ENCODE data around the gene SATB2.

SATB2 gene

DNA sequence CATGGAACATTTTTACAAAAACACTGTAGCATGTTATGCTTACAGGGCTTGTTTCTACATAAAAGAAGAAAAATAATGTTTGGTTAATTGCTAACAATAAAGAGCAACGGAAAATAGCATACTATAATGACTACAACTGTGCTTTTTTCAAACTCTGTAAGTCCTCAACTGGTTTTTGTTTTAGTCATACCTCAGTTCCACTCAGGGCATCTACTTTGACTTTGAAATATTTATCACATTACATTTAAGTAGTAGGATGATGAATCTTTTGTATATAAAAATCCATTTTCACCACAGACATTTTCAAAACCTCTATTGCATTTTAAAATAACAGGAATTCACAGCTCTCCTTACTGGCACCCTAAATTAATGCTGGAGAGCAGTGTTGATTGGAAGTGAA, 8.3 kb downstream of the SATB2 start:
- no peak for DNase-seq

DNA sequence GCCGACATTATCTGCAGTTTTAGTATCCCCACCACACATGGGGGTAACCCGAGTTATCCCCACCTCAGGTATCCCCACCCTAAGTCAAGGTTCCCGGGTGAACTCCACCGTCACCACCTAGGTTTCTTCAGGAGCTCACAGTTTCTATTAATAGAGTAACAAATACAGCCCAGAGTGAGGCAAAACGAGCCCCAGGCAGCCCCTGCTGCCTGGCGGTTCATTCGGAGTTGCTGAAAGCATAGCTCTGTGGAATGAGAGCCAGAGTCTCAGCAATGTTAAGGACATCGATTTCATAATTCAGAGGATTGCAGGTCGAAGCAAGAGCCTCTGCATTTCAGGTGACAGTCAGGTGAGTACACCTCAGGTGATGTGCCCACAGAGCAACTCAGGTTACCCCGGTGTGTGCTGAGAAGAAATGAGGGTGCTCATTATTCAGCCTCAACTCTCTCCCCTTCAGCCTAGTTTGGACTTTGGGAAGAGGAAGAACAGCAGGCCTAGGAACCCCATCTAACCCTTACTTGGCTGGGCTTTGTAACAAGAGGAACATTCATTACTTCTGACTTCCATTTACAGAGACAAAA, 10.7 kb downstream of the SATB2 start:
- DNase-seq: no peak

DNA sequence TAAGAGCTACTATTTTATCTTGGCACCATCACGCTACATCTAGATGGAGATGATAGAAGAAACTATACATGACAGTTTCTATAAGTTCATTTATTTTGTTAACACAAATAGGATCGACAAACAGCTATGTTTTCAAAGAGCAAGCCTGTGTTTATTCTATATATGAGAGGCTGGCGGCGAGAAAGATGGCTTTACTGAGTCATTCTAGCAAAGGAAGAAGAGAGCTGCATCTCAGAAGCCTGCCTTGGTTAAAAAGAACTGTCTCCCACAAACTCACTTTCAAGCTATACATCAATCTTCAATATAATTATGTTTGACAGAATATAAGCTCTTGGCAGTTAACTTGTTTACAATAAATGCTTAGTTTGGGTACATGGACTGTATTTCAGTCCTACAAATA, 13.0 kb downstream of the SATB2 start:
- DNase-seq: no peak

DNA sequence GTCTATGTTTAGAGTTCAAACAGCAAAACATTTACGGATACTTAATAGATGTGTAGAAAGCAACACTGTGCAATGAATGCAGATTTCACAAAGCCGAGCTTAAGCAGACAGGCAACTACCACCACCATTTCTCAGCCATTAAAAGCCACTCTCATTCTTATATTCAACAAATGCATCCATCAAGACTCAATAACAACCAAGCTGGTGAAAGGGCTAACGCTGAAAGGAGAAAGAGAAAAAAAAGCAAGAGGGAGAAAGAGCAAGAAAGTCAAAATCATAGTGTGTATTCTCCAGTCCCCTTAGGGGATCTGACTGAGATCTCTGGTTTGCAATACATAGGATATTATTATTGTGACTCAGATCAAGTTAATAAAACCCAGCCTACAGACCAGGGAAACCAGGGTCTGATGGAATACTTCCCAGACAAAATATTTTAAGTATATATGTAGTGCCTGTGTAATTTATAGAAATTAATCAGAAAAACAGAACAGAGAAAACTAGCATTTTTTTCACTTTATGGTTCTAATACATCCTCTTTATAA, 14.1 kb downstream of the SATB2 start:
- no peak for DNase-seq

DNA sequence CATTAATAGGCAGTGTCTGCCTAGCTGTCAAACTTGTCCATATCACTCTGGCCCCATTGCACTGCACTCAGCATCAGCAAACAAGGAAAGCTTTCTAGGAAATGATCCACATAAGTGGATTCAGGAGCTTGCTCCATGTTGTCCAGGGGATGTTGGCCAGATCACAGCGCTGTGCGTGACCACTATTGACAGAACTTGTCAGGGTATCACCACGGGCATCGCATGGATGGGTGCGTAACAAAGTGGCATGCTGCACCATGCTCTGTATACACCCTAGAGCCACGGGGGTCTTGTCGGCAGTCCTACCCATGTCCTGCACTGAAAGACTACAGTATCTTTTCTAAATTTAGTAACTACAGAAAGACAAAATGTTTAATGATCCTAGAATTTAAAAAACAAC, 15.6 kb downstream of the SATB2 start:
- DNase-seq: no peak

DNA sequence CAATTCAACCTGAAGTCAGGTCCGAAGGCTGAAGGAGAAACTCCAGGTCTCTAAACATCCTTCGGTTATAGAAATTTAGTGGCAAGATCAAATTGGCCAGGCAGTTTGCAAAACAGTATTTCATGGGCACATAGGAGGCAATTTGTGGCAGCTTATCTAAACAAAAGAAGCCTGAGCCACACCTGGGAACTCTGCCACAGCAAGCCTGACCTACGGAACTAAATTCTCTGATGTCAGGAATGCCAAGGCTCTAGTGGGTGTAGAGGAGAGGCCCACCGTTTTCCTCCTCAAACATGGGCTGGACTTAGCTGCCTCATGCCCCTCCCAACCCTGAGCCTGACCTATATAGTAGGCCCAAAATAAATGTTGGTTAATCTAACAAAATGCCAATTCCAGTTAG, 16.0 kb downstream of the SATB2 start:
- no peak for DNase-seq

DNA sequence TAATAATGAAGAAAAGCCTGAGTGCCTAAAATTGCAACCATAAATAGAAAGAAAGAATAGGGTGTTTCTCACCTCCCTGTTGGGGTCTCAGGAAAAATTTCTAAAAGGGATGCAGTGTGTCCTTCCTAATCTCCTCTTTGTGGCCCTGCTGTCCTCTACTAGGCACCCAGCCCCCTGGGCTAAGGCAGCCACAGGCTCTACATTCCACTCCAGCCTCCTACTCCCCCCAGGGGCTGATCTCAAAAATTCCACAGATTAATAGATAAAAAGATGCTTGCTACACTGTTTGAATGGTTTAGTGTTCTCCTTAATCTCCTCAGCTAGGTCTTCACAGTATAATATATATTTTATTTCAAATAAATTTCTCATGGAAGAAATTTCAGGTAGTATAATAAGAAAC, 17.6 kb downstream of the SATB2 start:
- no peak for DNase-seq

DNA sequence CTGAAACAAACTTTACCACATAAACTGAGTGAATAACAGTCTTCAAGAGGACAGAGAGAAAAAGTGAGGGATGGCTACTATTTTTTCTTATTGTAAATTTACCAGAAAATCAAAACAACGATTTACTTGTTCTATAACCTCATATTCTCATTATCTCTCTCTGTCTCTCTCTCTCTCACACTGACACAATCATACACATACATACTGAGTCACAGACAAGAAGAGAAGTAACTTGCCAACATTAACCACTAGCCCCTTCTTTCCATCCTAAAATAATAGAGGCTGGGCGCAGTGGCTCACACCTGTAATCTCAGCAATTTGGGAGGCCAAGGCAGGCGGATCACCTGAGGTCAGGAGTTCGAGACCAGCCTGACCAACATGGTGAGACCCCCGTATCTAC, 18.2 kb downstream of the SATB2 start:
- DNase-seq: no peak

DNA sequence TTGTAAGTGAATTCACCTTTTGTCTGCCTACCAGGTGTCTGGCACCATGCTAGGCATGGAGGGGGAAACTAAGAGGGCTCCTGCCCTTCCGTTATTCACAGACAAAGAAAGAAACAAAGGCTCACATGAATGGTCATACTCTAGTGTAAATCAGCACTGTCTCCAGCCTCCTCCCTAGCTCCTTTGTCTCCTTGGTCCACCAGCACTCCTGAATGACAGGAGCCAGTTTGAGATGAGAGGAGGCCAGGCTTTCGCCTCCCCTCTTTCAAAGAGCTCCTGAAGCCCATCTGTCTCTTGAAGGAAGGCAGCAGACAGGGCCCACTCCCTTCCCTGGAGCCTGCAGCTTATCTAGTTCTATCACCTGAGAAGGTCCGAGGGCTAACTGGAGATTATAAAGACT, 18.7 kb downstream of the SATB2 start:
- DNase-seq: no peak

DNA sequence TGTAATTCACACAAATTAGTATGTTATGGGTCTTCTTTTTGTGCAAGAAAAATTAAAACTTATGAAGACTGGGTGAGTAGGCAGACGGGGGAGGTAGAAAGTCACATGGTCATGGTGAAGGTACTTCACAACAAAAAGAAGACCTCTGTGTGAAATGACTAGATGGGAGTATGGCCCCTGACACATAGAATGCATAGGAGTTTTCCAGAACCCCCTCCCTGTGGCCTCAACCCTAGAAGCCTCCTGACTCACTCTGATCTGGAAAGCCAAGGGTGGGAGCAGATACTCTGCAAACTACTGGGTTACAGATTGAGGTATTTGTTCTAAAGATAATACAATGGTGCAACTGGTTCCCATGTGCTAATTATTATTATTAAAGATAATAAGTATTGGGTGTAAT, 23.2 kb downstream of the SATB2 start:
- no peak for DNase-seq

DNA sequence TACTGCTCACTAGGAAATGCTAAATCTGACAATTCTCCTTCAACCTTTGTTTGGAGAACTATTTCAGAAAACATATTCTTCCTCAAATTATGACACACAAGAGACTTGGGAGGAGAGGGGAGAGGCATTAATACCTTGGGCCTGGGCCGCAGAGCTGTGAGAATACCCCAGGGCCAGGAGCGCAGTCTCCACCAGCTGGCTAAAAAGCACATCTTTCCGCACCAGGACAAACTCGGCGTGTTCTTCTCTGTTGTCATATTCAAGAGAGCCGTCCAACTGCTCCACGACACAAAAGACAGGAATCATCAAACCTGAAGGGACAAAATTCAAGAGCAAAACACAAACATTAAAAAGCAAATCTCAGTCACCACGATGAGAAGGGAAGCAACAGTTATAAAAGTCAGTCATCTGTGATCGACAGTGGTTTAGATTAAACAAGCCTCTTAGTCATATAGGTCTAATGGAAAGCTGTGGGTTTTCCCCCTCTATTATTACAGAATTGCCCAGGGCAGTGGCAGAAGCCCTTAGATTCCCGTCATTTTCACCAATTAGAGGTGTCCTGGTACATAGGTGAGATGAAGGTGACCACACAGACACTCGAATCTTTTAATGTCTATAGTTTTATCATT, 24.4 kb downstream of the SATB2 start:
- DNase-seq: no peak

DNA sequence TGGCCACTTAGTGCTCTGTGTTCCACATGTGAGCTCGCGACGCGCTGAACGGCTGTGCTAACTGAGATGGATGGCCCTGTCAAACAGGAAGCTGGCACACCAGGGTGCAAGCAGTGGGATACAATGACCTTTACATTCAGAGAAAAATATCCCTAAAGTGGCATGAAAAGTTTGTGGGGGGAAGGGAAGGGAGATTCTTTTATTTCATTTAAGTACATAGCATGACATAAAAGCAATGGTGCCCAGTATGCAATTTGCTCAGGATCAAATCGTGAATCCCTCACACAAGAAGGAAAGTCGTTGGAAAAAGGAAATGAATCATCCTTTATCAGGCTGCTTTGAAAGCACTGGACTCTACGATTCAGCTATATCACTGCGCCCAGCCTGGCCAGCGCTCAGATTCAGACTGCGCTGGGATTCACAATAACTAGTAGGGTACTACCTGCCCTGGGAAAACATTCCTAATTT, 26.0 kb downstream of the SATB2 start:
- no peak for DNase-seq

DNA sequence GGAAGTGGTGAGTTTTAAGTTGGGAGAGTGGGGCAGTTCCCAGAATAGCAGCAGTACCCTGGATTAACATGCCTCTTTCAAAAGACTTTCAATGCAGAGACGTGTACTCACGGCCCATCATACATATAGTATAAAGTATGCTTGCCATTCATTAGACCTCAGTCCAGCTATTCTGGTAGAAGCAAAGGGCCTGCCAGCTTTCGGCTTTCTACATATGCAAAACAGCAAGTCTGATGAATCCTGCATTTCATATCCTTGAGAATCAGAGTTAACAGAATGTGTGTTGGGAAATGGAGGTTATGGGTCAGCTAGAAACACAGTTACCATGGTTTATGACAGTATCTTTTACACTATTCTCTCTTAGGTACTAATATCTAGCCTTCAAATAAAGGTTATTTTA, 27.5 kb downstream of the SATB2 start:
- DNase-seq: no peak

DNA sequence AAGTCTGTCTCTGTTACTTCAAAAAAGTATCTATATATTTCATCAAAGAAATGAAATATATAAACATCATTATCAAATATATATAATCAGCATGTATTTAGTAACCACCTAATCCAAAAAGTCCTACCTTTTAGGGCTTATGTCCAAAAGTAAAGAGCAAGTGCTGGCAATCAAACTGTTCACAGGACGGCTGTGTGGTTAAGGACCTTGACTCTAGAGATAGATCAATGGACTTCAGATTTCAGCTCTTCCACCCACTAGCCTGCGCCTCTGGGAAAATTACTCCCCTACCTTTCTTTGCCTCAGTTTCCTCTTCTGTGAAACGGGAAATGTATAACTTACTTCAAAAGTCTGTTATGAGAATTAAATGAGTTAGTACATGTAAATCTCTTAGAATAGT, 29.4 kb downstream of the SATB2 start:
- no peak for DNase-seq

DNA sequence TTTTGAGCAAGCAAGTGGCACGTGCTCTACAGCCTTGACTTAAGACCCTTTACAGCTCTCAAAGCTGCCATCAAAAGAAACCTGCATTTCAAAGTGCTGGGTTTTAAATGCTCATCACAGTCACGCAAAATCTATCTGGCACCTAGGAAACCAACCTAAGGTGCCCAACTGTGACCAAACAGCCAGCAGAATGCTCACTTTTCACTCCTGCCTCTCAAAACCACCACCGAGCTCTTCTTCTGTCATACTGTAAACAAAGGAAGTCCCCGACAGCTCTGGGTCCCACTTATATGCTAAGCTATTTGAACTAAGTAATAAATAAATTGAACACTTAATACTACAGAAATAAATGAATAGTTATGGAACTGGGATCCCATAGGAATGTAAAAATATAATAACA, 33.6 kb downstream of the SATB2 start:
- no peak for DNase-seq

DNA sequence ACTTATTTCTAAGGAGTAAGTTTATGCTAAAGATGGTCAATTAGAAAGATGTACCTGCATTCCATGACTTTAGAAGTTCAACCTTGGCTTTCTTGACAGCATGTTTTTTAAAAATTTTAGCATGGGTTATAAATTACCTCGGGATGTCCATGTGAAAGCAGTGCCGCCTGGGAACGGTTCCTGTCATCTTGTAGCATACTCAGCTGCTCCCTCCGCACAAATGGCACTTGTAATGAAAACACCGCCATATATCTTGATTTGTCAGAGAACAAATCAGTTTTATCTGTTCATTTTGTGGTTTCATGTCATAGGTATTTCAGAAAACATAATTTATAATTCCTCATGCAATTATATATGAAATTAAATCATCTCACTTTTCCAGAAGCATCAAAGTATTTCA, 38.3 kb downstream of the SATB2 start:
- no peak for DNase-seq

DNA sequence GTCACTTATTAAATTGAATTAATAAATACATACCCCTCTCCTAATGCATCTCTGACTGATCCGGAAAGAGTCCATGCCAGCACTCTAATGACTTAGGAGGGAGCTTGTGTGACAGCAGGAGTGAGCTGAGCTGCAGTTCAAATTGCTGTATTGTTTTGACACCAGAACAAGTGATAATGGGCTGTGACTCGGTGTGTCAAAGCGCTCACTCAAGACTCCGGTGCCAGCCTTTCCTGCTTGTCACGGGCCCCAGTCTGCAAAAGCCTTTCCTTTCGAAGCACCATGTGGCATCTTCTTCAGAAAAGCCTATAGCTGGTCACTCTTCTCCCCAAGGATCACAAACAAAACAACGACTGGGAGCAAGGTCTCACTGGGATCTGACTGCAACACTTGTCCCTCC, 43.3 kb downstream of the SATB2 start:
- no peak for DNase-seq

DNA sequence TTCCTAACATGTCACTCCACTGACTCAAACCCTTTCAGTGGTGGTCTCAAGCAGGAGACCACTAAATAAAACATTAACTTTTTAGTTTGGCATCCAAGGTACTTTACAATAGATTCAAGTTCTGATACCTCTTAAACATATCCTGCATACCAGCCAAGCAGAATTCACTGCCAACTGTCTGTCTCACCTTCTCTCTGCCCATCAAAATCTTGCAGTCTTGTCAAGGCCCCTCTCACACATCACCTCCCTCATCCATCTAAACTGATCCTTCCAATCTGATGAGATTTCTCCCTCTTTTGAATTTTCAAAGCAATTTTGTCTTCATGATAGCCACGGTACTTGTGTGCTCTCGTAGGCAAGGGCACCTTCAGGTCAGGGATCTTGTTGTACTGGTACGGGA, 43.7 kb downstream of the SATB2 start:
- no peak for DNase-seq

DNA sequence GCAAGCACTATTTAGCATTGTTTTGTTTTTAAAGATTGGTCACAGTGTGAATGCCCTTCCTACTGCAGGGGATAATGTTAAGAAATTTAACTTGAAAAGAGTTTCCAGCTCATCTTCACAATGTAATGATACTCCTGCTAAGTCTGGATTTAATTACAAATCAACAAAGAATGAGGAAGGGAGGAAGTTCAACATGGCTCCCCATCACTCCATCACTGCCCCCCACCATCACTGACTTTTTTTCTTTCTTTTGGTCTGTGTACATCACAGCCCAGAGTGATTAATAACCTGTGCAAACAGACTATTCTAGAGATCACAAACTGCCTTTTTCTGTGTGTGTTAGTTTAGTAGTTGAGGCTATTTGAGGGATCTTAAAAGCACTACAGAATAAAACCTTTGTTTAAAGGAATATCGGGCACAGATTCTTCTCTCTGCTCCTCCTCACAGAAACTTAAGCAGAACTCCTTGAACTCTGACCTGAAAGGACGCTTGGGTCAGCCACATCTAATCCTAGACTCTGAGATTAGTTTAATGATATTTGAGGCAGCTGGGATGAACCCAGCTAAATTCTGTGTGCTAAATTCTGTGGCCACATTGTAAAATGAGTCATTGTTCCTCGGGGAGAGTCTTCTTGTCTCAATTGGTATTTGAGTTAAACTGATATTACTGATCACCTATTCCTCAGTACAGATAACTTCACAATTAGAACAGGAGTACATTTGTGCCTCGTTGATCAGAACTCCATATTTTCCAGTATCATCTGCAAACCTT, 47.8 kb downstream of the SATB2 start:
- no peak for DNase-seq

DNA sequence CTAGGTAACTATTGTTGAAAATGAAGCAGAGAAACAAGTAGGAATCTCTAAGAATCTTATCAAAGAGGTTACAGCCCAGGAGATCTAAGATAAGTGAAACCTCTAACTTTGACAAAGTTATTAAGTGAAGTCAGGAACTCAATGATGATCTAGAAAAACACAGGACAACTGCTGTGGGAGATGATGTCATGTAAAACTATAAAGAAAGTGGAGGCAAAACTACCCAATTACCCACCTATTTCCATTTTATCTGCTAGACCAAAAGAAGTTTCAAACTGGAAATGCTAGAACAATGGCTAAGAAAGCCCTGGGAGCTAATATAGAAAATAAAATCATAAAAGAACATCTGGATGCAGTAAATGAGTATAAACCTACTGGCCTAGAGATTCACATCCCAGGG, 50.3 kb downstream of the SATB2 start:
- no peak for DNase-seq

DNA sequence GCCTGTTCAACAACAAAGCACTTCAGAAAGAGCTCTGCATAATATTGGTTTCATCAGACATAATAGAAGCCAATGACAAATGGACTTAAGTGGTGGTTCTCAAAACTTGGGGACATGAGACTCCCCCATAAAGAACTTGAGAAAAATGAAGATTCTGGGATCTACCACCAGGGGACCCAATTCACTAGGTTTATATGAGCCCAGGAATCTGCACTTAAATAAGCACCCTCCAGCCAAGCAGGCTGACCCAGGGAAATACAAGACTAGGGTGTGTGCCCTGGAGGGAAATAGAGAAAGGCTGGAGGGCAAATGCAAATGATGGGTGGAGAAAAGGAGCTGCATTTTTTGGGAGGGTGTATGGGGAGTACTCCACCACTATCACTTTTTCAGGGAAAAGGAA, 52.5 kb downstream of the SATB2 start:
- DNase-seq: no peak

DNA sequence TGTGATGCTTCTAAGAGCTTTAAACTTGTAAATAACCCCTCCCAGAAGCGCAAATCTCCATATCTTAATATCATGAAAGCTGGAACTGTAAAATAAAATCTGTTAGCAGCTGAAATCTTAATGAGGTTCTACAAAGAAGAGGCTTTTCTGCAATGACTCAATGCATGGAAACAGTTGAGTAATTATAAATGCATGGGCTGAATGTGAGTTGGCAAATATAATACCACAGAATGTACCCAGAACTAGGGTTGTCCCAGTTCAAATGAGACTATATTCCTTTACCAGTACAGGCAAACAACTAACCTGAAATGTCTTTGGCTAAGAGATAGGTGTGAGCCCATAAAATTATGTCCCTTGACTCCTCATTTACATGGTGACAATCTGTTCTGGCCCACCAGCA, 52.9 kb downstream of the SATB2 start:
- DNase-seq: no peak

DNA sequence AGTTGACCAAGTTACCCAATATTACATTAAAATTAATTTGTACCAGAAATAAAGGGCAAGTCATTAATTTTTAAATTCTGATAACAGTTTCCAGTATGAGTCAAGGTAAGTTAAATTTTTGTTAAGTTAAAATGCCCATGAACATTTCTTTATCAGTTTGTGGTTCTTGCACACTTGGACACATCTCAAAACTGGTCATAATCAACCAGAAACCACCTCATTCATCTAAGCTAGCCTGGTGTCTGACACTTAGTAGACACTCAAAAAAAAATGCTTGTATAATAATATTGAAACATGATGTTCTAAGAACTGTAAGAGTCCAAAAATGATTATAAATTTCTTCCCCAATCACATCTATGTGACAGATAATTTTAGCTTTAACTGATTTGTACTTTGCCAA, 62.4 kb downstream of the SATB2 start:
- DNase-seq: no peak

DNA sequence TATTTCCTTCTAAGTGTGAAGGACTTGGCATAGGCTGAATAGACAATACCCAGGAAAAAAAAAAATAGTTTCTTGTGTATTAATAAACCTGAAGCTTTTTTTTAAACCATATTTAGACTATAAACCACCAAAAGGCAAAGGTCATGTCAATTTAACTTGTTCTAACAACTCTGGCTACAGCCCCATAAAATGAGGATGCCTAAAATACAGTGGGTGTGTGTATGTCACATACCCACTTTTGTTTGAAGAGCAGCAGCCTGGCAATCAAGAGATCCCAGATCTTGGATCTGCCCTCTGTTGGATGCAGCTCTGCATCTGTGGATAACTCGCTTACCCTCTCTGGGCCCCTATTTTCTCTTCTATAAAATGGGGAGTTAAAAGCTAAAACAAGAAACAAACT, 65.4 kb downstream of the SATB2 start:
- no peak for DNase-seq

Measured in NCI-H2029 (cell line).